NCI-H2107 (cell line): Measurements from ENCODE around the gene ZNF790.
"Not testable (repeated sequence)": the region's sequence is repeated elsewhere in the genome, so short reads cannot be mapped to it uniquely, and the experiment has no call there.

Experiments
- DNase-seq: peaks from one replicate; lab custom pipeline; 2025; lab: John Stamatoyannopoulos, UW

ZNF790 gene

GRCh38 chr19:36837906-36838783 is at the start of gene ZNF790:
Gene ZNF790, minus strand, starts transcription at chr19:36838387. Its CDS starts 12,768 bp downstream, at chr19:36825619.
- DNase-seq, result peak; percentile 86

- DNase-seq, result no peak
Observed at GRCh38 chr19:36876993-36877938, 39.1 kb upstream of the ZNF790 start.

GRCh38 chr19:36851898-36852297 is 13.7 kb upstream of the ZNF790 start:
- no peak for DNase-seq

GRCh38 chr19:36850559-36851442 is 12.6 kb upstream of the ZNF790 start, which contains the start of gene ZNF345:
Gene ZNF345, plus strand, starts transcription at chr19:36850876. Its CDS starts 25,955 bp downstream, at chr19:36876831.
- DNase-seq, result peak; percentile 82

GRCh38 chr19:36849701-36850558 is 11.7 kb upstream of the ZNF790 start:
- peak; percentile 56 for DNase-seq

- no peak for DNase-seq
Observed at GRCh38 chr19:36847968-36848367, 9.8 kb upstream of the ZNF790 start.

- no peak for DNase-seq
Observed at GRCh38 chr19:36838784-36839324, 667 bp upstream of the ZNF790 start.

- no peak for DNase-seq
Observed at GRCh38 chr19:36837176-36837905, 846 bp downstream of the ZNF790 start.

- DNase-seq, result no peak
Observed at GRCh38 chr19:36833430-36833829, 4.8 kb downstream of the ZNF790 start.

GRCh38 chr19:36821758-36822157 is 16.4 kb downstream of the ZNF790 start:
- DNase-seq, result no peak

GRCh38 chr19:36819130-36819630 is 19.0 kb downstream of the ZNF790 start:
- no peak for DNase-seq

GRCh38 chr19:36807029-36807428 is 31.2 kb downstream of the ZNF790 start:
- no peak for DNase-seq

GRCh38 chr19:36805364-36805763 is 32.8 kb downstream of the ZNF790 start:
- no peak for DNase-seq

GRCh38 chr19:36797786-36798108 is 40.4 kb downstream of the ZNF790 start:
- DNase-seq, result no peak

- DNase-seq, result no peak
Observed at GRCh38 chr19:36796714-36796992, 41.5 kb downstream of the ZNF790 start.

- not testable (repeated sequence) for DNase-seq
Observed at GRCh38 chr19:36791420-36792141, 46.6 kb downstream of the ZNF790 start.

GRCh38 chr19:36775768-36776167 is 62.4 kb downstream of the ZNF790 start:
- no peak for DNase-seq

- DNase-seq, result no peak
Observed at GRCh38 chr19:36773223-36773579, 65.0 kb downstream of the ZNF790 start.
